DND-41 (cell line): Measurements from ENCODE around the gene EFR3B.
"Not testable (repeated sequence)": the region's sequence is repeated elsewhere in the genome, so short reads cannot be mapped to it uniquely, and the experiment has no call there.

Source experiments
- ATAC-seq: fragments of 200-7000 bp; cut with Tn5 transposase; 3 replicates; pipeline ENCODE4 v1.9.1; 2021; ENCODE audit warnings: low read depth; ENCODE audit not compliant: insufficient read depth
- DNase-seq: peaks from one replicate; pipeline ENCODE4 v3.0.0-alpha.2; 2020
- H2AFZ ChIP-seq: 2 replicates; pipeline ENCODE4 v1.6.0; 2012; ENCODE audit warnings: low read depth, low read length
- H3K27ac ChIP-seq: 2 replicates; pipeline ENCODE4 v1.5.1; 2012; ENCODE audit warnings: low read length, inconsistent platforms
- H3K27me3 ChIP-seq: fragments of 200-600 bp; sonication (generic); 2 replicates; pipeline ENCODE4 v1.6.0; 2012; ENCODE audit warnings: low read length, mild to moderate bottlenecking, inconsistent platforms; ENCODE audit not compliant: insufficient read depth, poor library complexity
- H3K36me3 ChIP-seq: 2 replicates; pipeline ENCODE4 v1.5.1; 2012; ENCODE audit warnings: low read length, inconsistent platforms; ENCODE audit not compliant: insufficient read depth
- H3K4me1 ChIP-seq: 2 replicates; pipeline ENCODE4 v1.5.1; 2012; ENCODE audit warnings: mild to moderate bottlenecking, low read length; ENCODE audit not compliant: insufficient read depth
- H3K4me2 ChIP-seq: 2 replicates; pipeline ENCODE4 v1.6.0; 2012; ENCODE audit warnings: mild to moderate bottlenecking, moderate library complexity, low read length, inconsistent platforms; ENCODE audit not compliant: insufficient read depth
- H3K4me3 ChIP-seq, 2 experiments: fragments of 200-600 bp in 1 of 2; shearing (Covaris generic) in 1 of 2; 2 replicates each; pipeline ENCODE4 v1.5.1; 2012 to 2016; ENCODE audit warnings: inconsistent platforms in 2 of 2, low read length in 2 of 2, mild to moderate bottlenecking in 2 of 2, low read depth in 1 of 2, moderate library complexity in 1 of 2
- H3K79me2 ChIP-seq: 2 replicates; pipeline ENCODE4 v1.6.0; 2012; ENCODE audit warnings: low read length, inconsistent platforms; ENCODE audit not compliant: insufficient read depth
- H3K9ac ChIP-seq: 2 replicates; pipeline ENCODE4 v1.6.0; 2012; ENCODE audit warnings: low read depth, mild to moderate bottlenecking, inconsistent platforms, low read length, moderate library complexity
- H3K9me3 ChIP-seq: 2 replicates; pipeline ENCODE4 v1.5.1; 2012; ENCODE audit warnings: low read length, moderate library complexity, mild to moderate bottlenecking, inconsistent platforms; ENCODE audit not compliant: insufficient read depth, severe bottlenecking
- H4K20me1 ChIP-seq: 2 replicates; pipeline ENCODE4 v1.6.0; 2012; ENCODE audit warnings: low read length; ENCODE audit not compliant: insufficient read depth
- CTCF ChIP-seq: IDR thresholded peaks from 2 replicates; pipeline ENCODE4 v1.5.1; 2012; ENCODE audit warnings: borderline replicate concordance, low read length, moderate library complexity, mild to moderate bottlenecking; ENCODE audit not compliant: poor library complexity, severe bottlenecking; ENCODE audit errors: extremely low read depth
- EZH2 ChIP-seq: IDR thresholded peaks from 3 replicates; pipeline ENCODE4 v1.6.1; 2012; ENCODE audit warnings: borderline replicate concordance, low read depth, mild to moderate bottlenecking, moderate library complexity, low read length, inconsistent platforms; ENCODE audit not compliant: severe bottlenecking

EFR3B gene

GRCh38 chr2:25090801-25091200 is 48.9 kb downstream of the EFR3B start:
- DNase-seq (no peak), ATAC-seq (no peak)
- no peak overlapping the region for H3K9ac ChIP-seq
- H2AFZ ChIP-seq = no peak overlapping the region
- TF ChIP-seq EZH2 = no peak
- no peak for TF ChIP-seq CTCF
- H3K4me1 ChIP-seq = no peaks in the 10 kb centered on the region
- no peaks in the 10 kb centered on the region for H3K27me3 ChIP-seq
- H3K9me3 ChIP-seq = no peaks in the 10 kb centered on the region
- H3K27ac ChIP-seq = no peak overlapping the region
- H4K20me1 ChIP-seq = no peaks in the 10 kb centered on the region
- H3K4me2 ChIP-seq = no peak overlapping the region
- no peaks in the 10 kb centered on the region for H3K79me2 ChIP-seq
- H3K4me3 ChIP-seq = no peak overlapping the region
- no peaks in the 10 kb centered on the region for H3K36me3 ChIP-seq

GRCh38 chr2:25091265-25091664 is 49.4 kb downstream of the EFR3B start:
- Histone ChIP-seq H3K9ac (no peak overlapping the region), H3K4me3 (no peak overlapping the region), H3K79me2 (no peaks in the 10 kb centered on the region), H3K4me1 (no peaks in the 10 kb centered on the region), H3K27me3 (no peaks in the 10 kb centered on the region), H3K36me3 (no peaks in the 10 kb centered on the region), H4K20me1 (no peaks in the 10 kb centered on the region), H3K27ac (no peak overlapping the region), H3K4me2 (no peak overlapping the region), H3K9me3 (no peaks in the 10 kb centered on the region), H2AFZ (no peak overlapping the region)
- ATAC-seq = no peak
- TF ChIP-seq EZH2 = no peak
- TF ChIP-seq CTCF = no peak
- DNase-seq = no peak

GRCh38 chr2:25098056-25098455 is 56.2 kb downstream of the EFR3B start:
- TF ChIP-seq EZH2 = no peak
- TF ChIP-seq CTCF = no peak
- Histone ChIP-seq H3K27me3 (peaks cover 3% of the 10 kb centered on the region), H3K36me3 (no peaks in the 10 kb centered on the region), H3K4me1 (no peaks in the 10 kb centered on the region), H3K4me2 (no peak overlapping the region), H3K4me3 (no peak overlapping the region), H2AFZ (no peak overlapping the region), H3K79me2 (no peaks in the 10 kb centered on the region), H4K20me1 (no peaks in the 10 kb centered on the region), H3K27ac (no peak overlapping the region), H3K9me3 (no peaks in the 10 kb centered on the region), H3K9ac (no peak overlapping the region)
- DNase-seq (no peak), ATAC-seq (no peak)

GRCh38 chr2:25098670-25099486 is 57.0 kb downstream of the EFR3B start:
- no peak for DNase-seq
- Histone ChIP-seq H3K9me3 (no peaks in the 10 kb centered on the region), H3K4me1 (no peaks in the 10 kb centered on the region), H2AFZ (no peak overlapping the region), H3K79me2 (no peaks in the 10 kb centered on the region), H3K4me3 (no peak overlapping the region), H3K4me2 (no peak overlapping the region), H3K27ac (no peak overlapping the region), H3K9ac (no peak overlapping the region), H3K27me3 (peaks cover 3% of the 10 kb centered on the region), H3K36me3 (no peaks in the 10 kb centered on the region), H4K20me1 (no peaks in the 10 kb centered on the region)
- no peak for TF ChIP-seq EZH2
- TF ChIP-seq CTCF = no peak
- no peak for ATAC-seq

GRCh38 chr2:25102352-25102751 is 60.5 kb downstream of the EFR3B start:
- not testable (repeated sequence) for H3K36me3 ChIP-seq, ATAC-seq, H3K27ac ChIP-seq, DNase-seq, H3K27me3 ChIP-seq, H2AFZ ChIP-seq, H3K9me3 ChIP-seq, H3K4me3 ChIP-seq, H3K9ac ChIP-seq, H4K20me1 ChIP-seq, H3K79me2 ChIP-seq, H3K4me2 ChIP-seq, H3K4me1 ChIP-seq
